ENCODE measurements around the gene KRTAP5-4.

KRTAP5-4 gene

GRCh38 chr11:1573077-1573902, 48.6 kb downstream of the KRTAP5-4 start:
- DNase-seq: peak in 11 of 56 donors; percentile 23 to 54 (median 35)

- peak in 55 of 56 donors; percentile 43 to 96 (median 83) for DNase-seq
These were observed 49.5 kb downstream of the KRTAP5-4 start, which contains the start of gene DUSP8 for GRCh38 chr11:1572197-1573076. TSS of gene DUSP8 (minus strand) at chr11:1572271. CDS start at chr11:1565826, 6,445 bp downstream.

- no peak for DNase-seq
These were observed 50.2 kb downstream of the KRTAP5-4 start for GRCh38 chr11:1571760-1572196.

All from nucleus accumbens (tissue), 56 donors.